Left lobe of liver (tissue), 2 donors: ENCODE measurements around the gene C19orf33. TPM values are rescaled to one million over a fixed set of nuclear protein-coding genes. Genes with fewer than 3 reads are reported as not detected.
"Not testable (repeated sequence)": the region's sequence is repeated elsewhere in the genome, so short reads cannot be mapped to it uniquely, and the experiment has no call there.

Source experiments
- ATAC-seq: fragments of 200-7000 bp; cut with Tn5 transposase; one replicate; pipeline ENCODE4 v1.9.1; 2020; ENCODE audit warnings: mild to moderate bottlenecking, moderate library complexity
- DNase-seq: peaks from one replicate; pipeline ENCODE4 v3.0.0-alpha.2; 2020; ENCODE audit warnings: low spot score
- total RNA-seq: library from RNA; stranded (reverse); gene quantifications from one replicate; pipeline ENCODE4 v1.2.1, GENCODE V29; 2021
- donor health status: DM: no; HTN: no; CAD: no; lungs with moderate emphysema.
- donor health status: DM: no; HTN: yes; CAD: no.

Gene C19orf33
- total RNA-seq, 1 donor from 2014 or later, result 0.40 TPM

DNA sequence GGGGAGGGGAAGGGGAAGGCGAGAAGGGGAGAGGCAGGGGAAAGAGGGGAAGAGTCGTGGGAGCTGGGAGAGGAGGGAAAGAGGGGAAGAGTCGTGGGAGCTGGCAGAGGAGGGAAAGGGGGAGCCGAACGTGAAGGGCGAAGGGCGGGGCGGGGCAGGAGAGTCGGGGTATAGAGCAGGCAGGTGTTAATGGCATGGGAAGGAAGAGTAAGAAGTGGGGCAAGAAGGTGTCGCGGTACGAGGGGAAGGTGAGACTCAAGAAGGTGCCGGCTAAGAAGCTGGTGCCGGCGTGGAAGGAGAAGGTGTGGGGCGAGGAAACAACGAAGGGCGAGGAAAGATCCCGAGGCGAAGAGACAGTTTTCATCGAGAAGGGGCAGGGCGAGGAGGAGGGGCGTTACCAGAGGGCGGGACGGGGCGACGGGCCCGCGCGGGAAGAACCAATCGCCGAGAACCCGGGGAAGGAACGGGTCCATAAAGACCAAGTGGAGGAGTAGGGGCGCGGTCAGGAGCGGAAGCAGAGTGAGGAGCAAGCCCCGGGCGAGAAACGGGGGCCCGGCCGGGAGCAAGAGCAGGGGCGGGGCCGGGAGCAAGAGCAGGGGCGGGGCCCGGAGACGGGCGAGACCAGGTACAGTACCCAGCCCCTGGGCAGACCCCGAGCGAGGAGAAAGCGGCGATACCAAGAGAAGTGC, 32.0 kb downstream of the C19orf33 start:
- ATAC-seq (peak; percentile 86), DNase-seq (peak; percentile 96)

DNA sequence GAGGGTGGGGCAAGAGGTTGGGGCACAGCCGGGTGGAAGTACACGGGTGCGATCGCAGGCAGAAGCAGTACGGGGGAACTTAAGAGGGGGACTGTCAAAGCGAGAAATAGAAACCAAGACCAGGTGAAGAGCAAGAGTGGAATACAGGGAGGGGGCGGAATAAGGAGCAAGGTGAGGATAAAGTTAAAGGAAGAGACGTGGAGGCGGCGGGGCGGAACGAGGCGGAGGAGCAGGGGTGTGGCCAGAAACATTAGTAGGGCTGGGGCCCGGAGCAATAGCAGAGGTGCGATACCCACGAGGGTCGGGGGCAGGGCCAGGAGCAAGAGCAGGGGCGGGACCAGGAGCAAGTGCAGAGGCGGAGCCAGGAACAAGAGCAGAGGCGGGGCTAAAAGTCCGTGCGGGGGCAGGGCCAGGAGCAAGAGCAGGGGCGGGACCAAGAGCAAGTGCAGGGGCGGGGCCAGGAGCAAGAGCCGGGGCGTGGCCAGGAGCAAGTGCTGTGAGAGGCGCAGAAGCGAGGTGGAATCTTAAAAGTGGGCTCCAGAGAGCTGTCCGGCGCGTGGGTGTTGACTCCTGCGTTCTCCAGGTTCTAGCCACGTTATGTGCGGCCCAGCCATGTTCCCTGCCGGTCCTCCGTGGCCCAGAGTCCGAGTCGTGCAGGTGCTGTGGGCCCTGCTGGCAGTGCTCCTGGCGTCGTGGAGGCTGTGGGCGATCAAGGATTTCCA, 32.7 kb downstream of the C19orf33 start:
- DNase-seq, result peak; percentile 93
- peak; percentile 77 for ATAC-seq

DNA sequence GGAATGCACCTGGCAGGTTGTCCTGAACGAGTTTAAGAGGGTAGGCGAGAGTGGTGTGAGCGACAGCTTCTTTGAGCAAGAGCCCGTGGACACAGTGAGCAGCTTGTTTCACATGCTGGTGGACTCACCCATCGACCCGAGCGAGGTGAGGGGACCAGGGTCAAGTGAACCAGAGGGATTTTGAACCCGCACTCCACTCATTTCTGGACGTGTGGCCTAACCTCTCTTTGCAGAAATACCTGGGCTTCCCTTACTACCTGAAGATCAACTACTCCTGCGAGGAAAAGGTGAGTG, 33.3 kb downstream of the C19orf33 start:
- DNase-seq, result no peak
- ATAC-seq, result no peak

DNA sequence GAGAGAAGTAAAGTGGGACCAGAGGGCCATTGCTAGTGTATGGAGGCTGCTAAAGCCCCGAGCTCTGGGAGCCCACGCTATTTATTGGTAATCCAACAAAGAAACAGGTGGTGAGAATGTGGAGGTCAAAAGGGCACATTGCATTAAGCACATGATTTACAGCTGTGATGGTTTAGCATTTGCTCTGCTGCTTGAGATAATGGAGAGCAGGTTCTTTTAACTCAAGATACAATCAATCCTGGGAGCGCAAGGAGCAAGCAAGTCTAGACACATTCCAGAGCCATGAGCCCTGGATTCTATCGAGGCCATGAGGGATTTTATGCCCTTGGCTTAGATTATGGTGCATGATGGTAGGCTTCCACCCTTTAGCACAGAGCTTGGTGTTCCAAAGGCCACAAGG, 35.0 kb downstream of the C19orf33 start:
- ATAC-seq, DNase-seq: not testable (repeated sequence)

DNA sequence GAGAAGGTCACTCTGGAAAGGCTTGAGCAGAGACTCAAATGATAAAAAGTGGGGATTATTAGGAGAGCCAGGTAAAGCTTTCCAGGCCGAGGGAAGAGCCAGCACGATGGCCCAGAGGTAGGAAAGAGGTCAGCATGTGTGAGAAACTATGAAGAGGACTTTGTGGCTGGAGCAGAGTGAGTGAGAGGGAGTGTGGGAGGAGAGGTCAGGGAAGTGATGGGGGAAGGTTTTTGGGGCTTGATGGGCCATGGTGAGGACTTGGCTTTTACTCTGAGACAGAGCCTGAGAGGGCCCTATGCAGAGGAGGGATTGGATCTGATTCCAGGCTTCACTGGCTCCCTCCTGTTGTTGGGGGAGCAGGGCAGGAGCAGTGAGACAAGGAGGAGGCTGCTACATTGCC, 36.9 kb downstream of the C19orf33 start:
- no peak for DNase-seq
- no peak for ATAC-seq

- no peak for ATAC-seq
- no peak for DNase-seq
Measured at GRCh38 chr19:38346837-38347236, 42.8 kb downstream of the C19orf33 start.

GRCh38 chr19:38350883-38351282, 46.8 kb downstream of the C19orf33 start:
- ATAC-seq, result no peak

GRCh38 chr19:38351865-38352395, 47.9 kb downstream of the C19orf33 start:
- ATAC-seq, result peak; percentile 17
- no peak for DNase-seq

More at GRCh38 chr19:38350883-38351282, 46.8 kb downstream of the C19orf33 start:
- DNase-seq, result no peak

DNA sequence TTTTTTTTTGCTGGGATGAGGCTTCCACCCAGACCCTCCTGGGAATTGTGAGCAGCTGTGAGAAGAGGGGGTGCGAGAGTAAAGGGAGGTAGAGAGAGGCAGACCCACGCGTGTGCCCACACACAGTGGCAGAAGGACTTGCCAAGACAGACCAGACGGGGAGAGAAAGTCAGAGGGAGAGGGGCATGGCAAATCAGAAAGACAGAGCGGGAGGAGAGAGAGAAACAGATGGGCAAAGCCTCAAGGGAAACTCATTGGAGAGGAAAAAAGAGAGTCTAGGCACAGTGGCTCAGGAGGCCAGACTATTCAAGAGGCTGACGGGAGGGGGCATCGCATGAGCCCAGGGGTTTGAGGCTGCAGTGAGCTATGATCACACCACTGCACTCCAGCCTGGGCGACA, 48.6 kb downstream of the C19orf33 start:
- ATAC-seq (no peak), DNase-seq (no peak)

Other genes with a start within 250 kb of the C19orf33 start
- not detected for gene DPF1, start 80.0 kb upstream of the C19orf33 start, total RNA-seq
- 3.9 TPM for gene PPP1R14A, start 47.9 kb upstream of the C19orf33 start, total RNA-seq
- 7.3 TPM for gene SPINT2, start 39.7 kb upstream of the C19orf33 start, total RNA-seq
- gene YIF1B, start 11.7 kb downstream of the C19orf33 start, total RNA-seq, result 41.7 TPM
- gene KCNK6, start 15.6 kb downstream of the C19orf33 start, total RNA-seq, result 1.4 TPM
- gene CATSPERG, start 31.6 kb downstream of the C19orf33 start, total RNA-seq, result 4.0 TPM
- gene PSMD8, start 70.3 kb downstream of the C19orf33 start, total RNA-seq, result 62.5 TPM
- gene GGN, start 83.8 kb downstream of the C19orf33 start, total RNA-seq, result not detected
- gene SPRED3, start 84.4 kb downstream of the C19orf33 start, total RNA-seq, result 0.30 TPM
- gene FAM98C, start 98.8 kb downstream of the C19orf33 start, total RNA-seq, result 8.7 TPM
- 1.0 TPM for gene RASGRP4, start 122.0 kb downstream of the C19orf33 start, total RNA-seq
- 0.68 TPM for gene RYR1, start 129.4 kb downstream of the C19orf33 start, total RNA-seq